Activated naive CD8-positive, alpha-beta T cell treated with anti-CD3 and anti-CD28 coated beads, Interleukin-2, amount 10 ng/mL, durations not matched to agents 7 days and 5 days (primary cell): ENCODE results near the gene GNAO1. TPM values are rescaled to one million over a fixed set of nuclear protein-coding genes. Genes with fewer than 3 reads are reported as not detected.

Experiments
- ATAC-seq: fragments of 150-1000 bp; cut with Tn5 transposase; one replicate; pipeline ENCODE4 v1.10.0; 2021; ENCODE audit warnings: low read depth, moderate library complexity
- POLR2A ChIA-PET: fragments of 350-600 bp; sonication (Branson Sonifier 250); formaldehyde crosslinking; loops from one replicate; lab custom pipeline; 2021; ENCODE audit warnings: antibody characterized with exemption; lab: Charles Lee
- DNase-seq: peaks from one replicate; pipeline ENCODE4 v3.0.0; 2021
- H3K27ac Mint-ChIP-seq: one replicate; pipeline ENCODE4 v1.8.0; 2022; ENCODE audit warnings: mild to moderate bottlenecking, mixed read lengths
- H3K27me3 Mint-ChIP-seq: one replicate; pipeline ENCODE4 v1.8.0; 2022; ENCODE audit warnings: mild to moderate bottlenecking, moderate library complexity, mixed read lengths
- H3K36me3 Mint-ChIP-seq: one replicate; pipeline ENCODE4 v1.8.0; 2021; ENCODE audit warnings: mild to moderate bottlenecking, mixed read lengths
- H3K4me1 Mint-ChIP-seq: one replicate; pipeline ENCODE4 v1.8.0; 2021; ENCODE audit warnings: mixed read lengths
- H3K4me3 Mint-ChIP-seq: one replicate; pipeline ENCODE4 v1.8.0; 2022; ENCODE audit warnings: mild to moderate bottlenecking, moderate library complexity, mixed read lengths
- H3K9me3 Mint-ChIP-seq: one replicate; pipeline ENCODE4 v1.8.0; 2021; ENCODE audit warnings: mixed read lengths
- total RNA-seq, 2 experiments: library from RNA; stranded (reverse); gene quantifications; one replicate each; pipeline ENCODE4 v1.2.3, GENCODE V29; 2021

The GNAO1 gene
- total RNA-seq, 2 experiments from 2014 or later = 5.7 to 6.7 TPM

GRCh38 chr16:56337858-56338325 lies 146.6 kb downstream of the GNAO1 start:
- DNase-seq (no peak), ATAC-seq (no peak)
- Mint-ChIP-seq H3K27me3 (no peaks in the 10 kb centered on the region), H3K4me3 (no peak overlapping the region), H3K36me3 (no peaks in the 10 kb centered on the region), H3K4me1 (no peaks in the 10 kb centered on the region), H3K9me3 (no peaks in the 10 kb centered on the region), H3K27ac (no peak overlapping the region)
- POLR2A ChIA-PET = no interaction called here

GRCh38 chr16:56338566-56339318 lies 147.5 kb downstream of the GNAO1 start:
- ATAC-seq (no peak), DNase-seq (no peak)
- H3K4me1 Mint-ChIP-seq = no peaks in the 10 kb centered on the region
- no peaks in the 10 kb centered on the region for H3K27me3 Mint-ChIP-seq
- no peaks in the 10 kb centered on the region for H3K36me3 Mint-ChIP-seq
- POLR2A ChIA-PET = no interaction called here
- no peaks in the 10 kb centered on the region for H3K9me3 Mint-ChIP-seq
- H3K4me3 Mint-ChIP-seq = no peak overlapping the region
- H3K27ac Mint-ChIP-seq = no peak overlapping the region

- H3K27me3 Mint-ChIP-seq = no peaks in the 10 kb centered on the region
- no peaks in the 10 kb centered on the region for H3K4me1 Mint-ChIP-seq
- H3K4me3 Mint-ChIP-seq = no peak overlapping the region
- ATAC-seq (no peak), DNase-seq (no peak)
- H3K9me3 Mint-ChIP-seq = no peaks in the 10 kb centered on the region
- H3K36me3 Mint-ChIP-seq = no peaks in the 10 kb centered on the region
- H3K27ac Mint-ChIP-seq = no peak overlapping the region
- POLR2A ChIA-PET = no interaction called here
Observed at GRCh38 chr16:56339431-56340195, 148.3 kb downstream of the GNAO1 start.

DNA sequence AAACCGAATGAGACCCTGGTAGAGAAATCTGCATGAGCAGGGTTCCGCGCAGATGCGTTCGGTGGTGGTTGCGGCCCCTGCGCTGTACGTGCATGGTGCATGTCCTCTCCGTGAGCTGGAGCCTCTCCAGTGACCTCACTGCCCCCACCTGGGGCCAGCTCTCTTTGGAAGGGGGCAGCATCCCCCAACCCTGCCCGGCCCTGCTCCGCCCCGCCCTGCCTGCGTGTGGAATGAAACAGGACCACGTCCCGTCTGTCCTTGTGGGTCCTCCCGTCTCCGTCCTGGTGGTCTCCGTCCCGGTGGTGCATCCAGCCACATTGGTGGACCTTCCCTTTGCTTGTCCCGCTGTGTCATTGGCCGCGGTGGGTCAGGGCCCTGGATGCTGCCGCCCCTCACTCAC lies 149.1 kb downstream of the GNAO1 start:
- H3K4me3 Mint-ChIP-seq = no peak overlapping the region
- no peaks in the 10 kb centered on the region for H3K27me3 Mint-ChIP-seq
- DNase-seq (no peak), ATAC-seq (no peak)
- no peaks in the 10 kb centered on the region for H3K9me3 Mint-ChIP-seq
- POLR2A ChIA-PET = no interaction called here
- H3K36me3 Mint-ChIP-seq = no peaks in the 10 kb centered on the region
- H3K27ac Mint-ChIP-seq = no peak overlapping the region
- no peaks in the 10 kb centered on the region for H3K4me1 Mint-ChIP-seq

DNA sequence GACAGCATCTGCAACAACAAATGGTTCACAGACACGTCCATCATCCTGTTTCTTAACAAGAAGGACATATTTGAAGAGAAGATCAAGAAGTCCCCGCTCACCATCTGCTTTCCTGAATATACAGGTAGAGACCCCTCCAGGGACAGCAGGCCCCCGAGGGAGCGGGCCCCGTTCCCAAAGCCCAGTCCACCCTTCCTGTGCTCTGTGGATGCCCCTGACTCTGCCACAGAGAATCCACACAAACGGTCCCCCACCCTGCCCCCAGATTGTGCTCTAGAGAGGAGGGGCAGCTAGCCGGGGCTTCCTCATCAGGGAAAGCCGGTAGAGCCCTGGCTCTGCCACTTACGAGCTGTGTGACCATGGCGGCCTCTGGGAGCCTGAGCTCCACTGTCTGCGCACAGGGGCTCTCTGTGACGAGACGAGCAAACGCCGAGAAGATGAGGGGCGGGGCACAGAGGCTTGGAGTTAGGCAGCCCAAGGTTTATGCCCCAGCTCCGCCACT lies 149.6 kb downstream of the GNAO1 start:
- Mint-ChIP-seq H3K27me3 (no peaks in the 10 kb centered on the region), H3K27ac (no peak overlapping the region), H3K36me3 (no peaks in the 10 kb centered on the region), H3K4me1 (no peaks in the 10 kb centered on the region), H3K4me3 (no peak overlapping the region), H3K9me3 (no peaks in the 10 kb centered on the region)
- no peak for DNase-seq
- POLR2A ChIA-PET = no interaction called here
- no peak for ATAC-seq

DNA sequence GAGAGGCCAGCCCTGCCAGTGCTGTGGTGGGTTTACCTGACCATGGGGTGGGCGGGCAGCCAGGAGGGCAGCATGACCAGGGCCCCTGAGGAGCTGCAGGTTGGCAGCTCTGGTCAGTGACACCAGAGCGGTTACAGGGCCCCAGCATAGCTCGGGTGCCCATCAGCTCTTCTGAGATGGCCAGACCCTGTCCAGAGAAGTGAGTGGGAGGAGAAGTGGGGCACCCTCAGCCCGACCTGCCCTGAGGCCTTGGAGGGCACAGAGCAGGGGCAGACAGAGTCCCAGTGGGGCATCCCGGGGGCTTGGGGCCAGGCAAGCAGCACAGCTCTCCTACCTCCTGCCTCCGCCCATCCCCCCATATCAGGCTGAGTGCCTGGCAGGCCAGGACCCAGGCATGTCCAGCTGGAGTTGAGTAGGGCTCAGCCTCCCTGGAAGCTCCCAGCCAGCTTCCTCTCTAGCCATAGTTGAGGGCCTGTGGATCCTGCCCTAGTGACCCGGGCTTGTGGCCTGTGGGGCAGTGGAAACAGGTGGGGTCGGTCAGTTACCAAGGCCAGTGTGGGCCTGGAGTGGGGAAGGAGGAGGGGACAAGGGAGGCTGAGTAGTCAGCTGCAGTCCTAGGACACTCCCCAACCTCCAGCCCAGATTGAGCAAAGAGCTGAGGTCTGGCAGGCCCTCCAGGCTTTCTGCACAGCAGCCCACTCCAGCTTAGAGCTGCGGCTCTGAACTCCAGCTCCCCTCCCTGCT lies 150.5 kb downstream of the GNAO1 start:
- no peak overlapping the region for H3K4me3 Mint-ChIP-seq
- H3K27ac Mint-ChIP-seq = no peak overlapping the region
- no peaks in the 10 kb centered on the region for H3K4me1 Mint-ChIP-seq
- POLR2A ChIA-PET = no interaction called here
- no peaks in the 10 kb centered on the region for H3K36me3 Mint-ChIP-seq
- H3K9me3 Mint-ChIP-seq = no peaks in the 10 kb centered on the region
- DNase-seq (no peak), ATAC-seq (no peak)
- H3K27me3 Mint-ChIP-seq = no peaks in the 10 kb centered on the region

- Mint-ChIP-seq H3K4me3 (no peak overlapping the region), H3K36me3 (no peaks in the 10 kb centered on the region), H3K9me3 (no peaks in the 10 kb centered on the region), H3K4me1 (no peaks in the 10 kb centered on the region), H3K27me3 (no peaks in the 10 kb centered on the region), H3K27ac (no peak overlapping the region)
- ATAC-seq (no peak), DNase-seq (no peak)
- POLR2A ChIA-PET = no interaction called here
Observed at GRCh38 chr16:56343661-56344517, 152.6 kb downstream of the GNAO1 start.

DNA sequence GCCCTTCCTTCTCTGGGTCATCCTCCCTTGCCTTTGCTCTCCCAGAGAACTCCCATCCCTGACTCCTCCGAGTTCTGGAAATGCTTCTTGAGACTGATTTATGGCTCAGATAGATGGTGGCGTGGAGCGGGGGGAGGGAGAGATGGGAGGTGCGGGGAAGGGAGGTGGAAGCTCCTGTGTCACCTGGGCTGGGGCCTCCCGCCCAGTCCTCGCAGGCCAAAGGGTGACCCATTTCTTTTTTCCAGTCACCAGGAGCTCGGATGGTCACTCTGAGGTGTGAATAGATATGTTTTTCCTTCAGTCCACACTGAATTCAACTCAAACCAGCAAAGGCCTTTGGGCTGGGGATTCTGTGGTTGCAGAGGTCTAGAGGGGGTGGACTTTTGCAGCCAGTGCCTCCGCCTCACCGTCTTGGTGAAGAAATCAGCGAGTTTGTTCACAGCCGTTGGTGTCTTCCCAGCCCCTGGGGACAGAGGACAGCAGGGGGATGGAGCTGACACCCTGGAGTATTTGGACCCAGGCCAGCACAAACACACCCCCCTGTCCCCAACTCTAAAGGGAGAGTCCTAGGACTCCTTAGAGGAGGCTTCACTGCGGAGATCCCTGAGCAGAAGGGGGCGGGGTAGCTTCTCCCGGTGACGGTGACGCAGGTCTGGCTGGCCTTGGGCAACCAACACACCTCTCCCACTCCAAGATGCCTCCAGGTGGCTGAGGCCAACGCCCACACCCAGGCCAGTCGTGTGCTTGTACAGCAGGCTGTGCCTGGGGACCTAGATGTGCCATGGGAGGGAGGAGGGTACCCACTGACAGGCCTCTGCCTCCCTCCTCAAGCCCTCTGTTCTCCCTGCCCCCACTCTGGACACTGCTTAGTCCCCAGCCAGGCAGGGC lies 153.5 kb downstream of the GNAO1 start:
- POLR2A ChIA-PET = no interaction called here
- no peak overlapping the region for H3K27ac Mint-ChIP-seq
- H3K9me3 Mint-ChIP-seq = no peaks in the 10 kb centered on the region
- H3K36me3 Mint-ChIP-seq = no peaks in the 10 kb centered on the region
- DNase-seq (no peak), ATAC-seq (no peak)
- no peaks in the 10 kb centered on the region for H3K27me3 Mint-ChIP-seq
- no peak overlapping the region for H3K4me3 Mint-ChIP-seq
- H3K4me1 Mint-ChIP-seq = no peaks in the 10 kb centered on the region

DNA sequence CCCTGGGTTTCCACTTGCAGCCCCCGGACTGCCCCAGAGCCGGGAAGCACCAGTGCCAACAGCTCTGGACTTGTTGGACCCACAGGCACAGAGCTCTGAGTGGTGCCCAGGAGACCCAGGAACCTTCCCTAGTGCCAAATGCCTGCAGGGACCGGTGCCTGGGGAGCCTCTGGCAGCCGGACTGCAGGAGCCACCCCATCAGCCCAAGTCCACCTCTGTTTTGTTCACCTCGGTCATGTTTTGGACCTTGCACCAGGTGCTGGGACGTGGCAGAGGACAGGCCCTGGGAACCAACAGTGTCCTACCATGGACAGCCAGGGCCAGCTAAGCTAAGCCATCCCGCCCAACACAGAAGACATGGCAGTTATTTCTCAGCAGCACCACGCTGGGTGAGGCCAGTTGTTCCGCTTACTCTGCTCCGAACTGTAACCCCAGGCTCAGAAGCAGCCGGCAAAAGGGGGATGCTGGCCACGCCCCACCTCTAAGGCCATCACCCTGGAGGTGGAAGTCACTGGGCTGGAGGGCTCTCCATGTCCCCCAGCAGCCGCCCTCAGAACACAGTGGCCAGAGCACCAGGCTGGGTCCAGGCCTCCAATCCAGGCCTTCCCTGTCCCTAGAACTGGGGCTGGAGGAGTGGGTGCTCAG lies 154.2 kb downstream of the GNAO1 start:
- Mint-ChIP-seq H3K36me3 (no peaks in the 10 kb centered on the region), H3K9me3 (no peaks in the 10 kb centered on the region), H3K27ac (no peak overlapping the region), H3K27me3 (no peaks in the 10 kb centered on the region), H3K4me1 (no peaks in the 10 kb centered on the region), H3K4me3 (no peak overlapping the region)
- POLR2A ChIA-PET = no interaction called here
- no peak for ATAC-seq
- DNase-seq = no peak

DNA sequence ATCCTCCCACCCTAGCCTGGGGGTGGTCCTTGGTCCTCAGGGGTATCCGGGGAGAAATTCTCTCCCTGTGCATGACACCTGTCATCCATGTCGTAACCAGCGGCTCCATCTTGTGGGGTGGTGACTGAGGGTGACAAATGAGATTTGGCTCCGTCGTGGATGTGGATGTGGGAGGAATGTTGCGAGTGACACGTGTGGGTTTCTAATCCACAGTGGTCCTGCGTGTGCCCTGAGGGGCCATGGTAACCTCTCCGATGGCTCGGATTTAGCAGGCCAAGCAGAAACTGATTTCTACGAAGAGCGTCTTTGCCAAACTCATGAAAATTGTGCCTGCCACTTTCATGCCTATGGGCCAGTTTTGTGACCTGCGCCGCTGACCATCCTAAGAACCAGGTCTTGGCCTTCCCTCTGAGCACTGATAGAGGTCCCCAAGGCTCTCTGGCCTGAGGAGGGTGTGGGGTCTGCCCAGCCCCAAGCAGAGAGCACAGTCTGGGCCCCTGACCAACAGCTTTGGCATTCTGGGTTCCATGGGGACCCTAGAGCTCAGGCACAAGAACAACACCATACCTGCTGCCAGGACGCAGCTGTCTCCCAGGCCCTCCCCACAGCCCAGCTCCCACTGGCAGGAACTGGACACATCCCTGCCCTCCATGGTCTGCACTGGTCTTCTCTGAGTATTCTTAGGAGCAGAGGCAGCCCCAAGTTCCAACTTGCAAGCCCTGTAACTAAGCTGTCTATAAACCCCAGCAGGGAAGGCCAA lies 155.0 kb downstream of the GNAO1 start:
- no peak overlapping the region for H3K4me3 Mint-ChIP-seq
- ATAC-seq (no peak), DNase-seq (no peak)
- no peaks in the 10 kb centered on the region for H3K27me3 Mint-ChIP-seq
- peaks cover 1% of the 10 kb centered on the region for H3K4me1 Mint-ChIP-seq
- H3K27ac Mint-ChIP-seq = no peak overlapping the region
- no peaks in the 10 kb centered on the region for H3K36me3 Mint-ChIP-seq
- POLR2A ChIA-PET = no interaction called here
- no peaks in the 10 kb centered on the region for H3K9me3 Mint-ChIP-seq

- Mint-ChIP-seq H3K4me3 (no peak overlapping the region), H3K36me3 (no peaks in the 10 kb centered on the region), H3K27ac (no peak overlapping the region), H3K9me3 (no peaks in the 10 kb centered on the region), H3K27me3 (no peaks in the 10 kb centered on the region), H3K4me1 (peaks cover 1% of the 10 kb centered on the region)
- no peak for DNase-seq
- ATAC-seq = no peak
- POLR2A ChIA-PET = no interaction called here
Observed at GRCh38 chr16:56347166-56347565, 155.9 kb downstream of the GNAO1 start.
